ENCODE data around the gene PRSS22. TPM values are rescaled to one million over a fixed set of nuclear protein-coding genes. Genes with fewer than 3 reads are reported as not detected.
A peak's percentile ranks its signal among the peaks of the same experiment; 100 is the strongest.

PRSS22 gene
- polyA plus RNA-seq, 1 donor (not counting 4 experiments of a cell fraction or from before 2014, with no cell fraction given), result 2.2 TPM

DNA sequence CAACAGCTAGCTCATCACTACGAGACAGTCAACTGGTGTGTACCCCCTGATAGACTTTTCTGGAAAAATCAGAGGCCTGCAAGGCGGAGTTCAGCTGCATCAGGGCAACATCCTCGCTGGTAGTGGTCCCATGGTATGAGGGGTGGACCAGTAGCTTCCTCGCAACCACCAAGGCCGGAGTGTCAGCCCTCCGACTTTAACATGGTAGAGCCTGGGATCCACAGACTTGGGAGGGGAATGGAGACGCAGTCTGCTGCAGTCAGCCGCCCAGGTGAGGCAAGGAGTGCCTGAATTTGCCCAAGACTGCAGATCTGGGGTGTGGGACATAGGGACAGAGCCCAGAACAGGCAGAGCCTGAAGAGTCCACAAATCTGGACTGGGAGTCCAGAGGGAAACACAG, 14.4 kb downstream of the PRSS22 start:
- dilution Hi-C loops (cut with MboI; ENCODE audit: extremely low pct_ligation_motif_present, low sequenced_read_pairs), result no loop called here
- Histone ChIP-seq H3K9me3 (ENCODE audit: control insufficient read depth, low read depth, low read length) (no peaks in the 10 kb centered on the region), H2AFZ (ENCODE audit: control insufficient read depth, low read length) (no peak overlapping the region), H3K9ac (ENCODE audit: control insufficient read depth, extremely low read depth, insufficient read depth, low read length) (no peak overlapping the region), H3K36me3 (ENCODE audit: control insufficient read depth in 2 of 2, extremely low read depth in 1 of 2, insufficient read depth in 2 of 2, low read length in 2 of 2) (no peaks in the 10 kb centered on the region), H3K4me1 (ENCODE audit: control insufficient read depth, extremely low read depth, insufficient read depth, low read length) (peaks cover 15% of the 10 kb centered on the region), H3K27me3 (ENCODE audit: control insufficient read depth, extremely low read depth, insufficient read depth, low read length) (no peaks in the 10 kb centered on the region), H3K27ac (ENCODE audit: control insufficient read depth, insufficient read depth, low read length) (no peak overlapping the region), H3K4me3 (ENCODE audit: control insufficient read depth in 2 of 3, extremely low read depth in 1 of 3, insufficient read depth in 2 of 3, low read depth in 1 of 3, low read length in 3 of 3) (no peak overlapping the region), H3K79me2 (ENCODE audit: control insufficient read depth, insufficient read depth, low read length) (no peaks in the 10 kb centered on the region), H3K4me2 (ENCODE audit: control insufficient read depth, extremely low read depth, insufficient read depth, low read depth, low read length) (no peak overlapping the region), H4K20me1 (ENCODE audit: control insufficient read depth, extremely low read depth, insufficient read depth, low read length) (no peaks in the 10 kb centered on the region), H3K9me1 (ENCODE audit: control insufficient read depth, extremely low read depth, insufficient read depth, low read length) (no peaks in the 10 kb centered on the region)
- TF ChIP-seq EZH2 (IDR thresholded peaks at IDR 0.05; ENCODE audit: low read length) (no peak), CTCF (optimal IDR thresholded peaks at IDR 0.05 in 1 of 3, IDR thresholded peaks at IDR 0.05 in 1 of 3, conservative IDR thresholded peaks at IDR 0.05 in 1 of 3; ENCODE audit: extremely low read depth in 1 of 3, insufficient read depth in 2 of 3, low read length in 3 of 3) (no peak)
- DNase-seq (ENCODE audit: low read depth, low spot score), result no peak
- no peak for FAIRE-seq

- dilution Hi-C loops (cut with MboI; ENCODE audit: extremely low pct_ligation_motif_present, low sequenced_read_pairs), result no loop called here
- Histone ChIP-seq H2AFZ (ENCODE audit: control insufficient read depth, low read length) (no peak overlapping the region), H3K4me3 (ENCODE audit: control insufficient read depth in 2 of 3, extremely low read depth in 1 of 3, insufficient read depth in 2 of 3, low read depth in 1 of 3, low read length in 3 of 3) (no peak overlapping the region)
Measured at GRCh38 chr16:2842340-2843000, 15.5 kb downstream of the PRSS22 start.

More at GRCh38 chr16:2842340-2843000, 15.5 kb downstream of the PRSS22 start:
- Histone ChIP-seq H4K20me1 (ENCODE audit: control insufficient read depth, extremely low read depth, insufficient read depth, low read length) (no peaks in the 10 kb centered on the region), H3K9ac (ENCODE audit: control insufficient read depth, extremely low read depth, insufficient read depth, low read length) (no peak overlapping the region), H3K4me2 (ENCODE audit: control insufficient read depth, extremely low read depth, insufficient read depth, low read depth, low read length) (no peak overlapping the region), H3K9me1 (ENCODE audit: control insufficient read depth, extremely low read depth, insufficient read depth, low read length) (no peaks in the 10 kb centered on the region), H3K9me3 (ENCODE audit: control insufficient read depth, low read depth, low read length) (no peaks in the 10 kb centered on the region), H3K27ac (ENCODE audit: control insufficient read depth, insufficient read depth, low read length) (no peak overlapping the region), H3K79me2 (ENCODE audit: control insufficient read depth, insufficient read depth, low read length) (no peaks in the 10 kb centered on the region), H3K36me3 (ENCODE audit: control insufficient read depth in 2 of 2, extremely low read depth in 1 of 2, insufficient read depth in 2 of 2, low read length in 2 of 2) (no peaks in the 10 kb centered on the region), H3K27me3 (ENCODE audit: control insufficient read depth, extremely low read depth, insufficient read depth, low read length) (no peaks in the 10 kb centered on the region), H3K4me1 (ENCODE audit: control insufficient read depth, extremely low read depth, insufficient read depth, low read length) (peaks cover 15% of the 10 kb centered on the region)
- TF ChIP-seq CTCF (optimal IDR thresholded peaks at IDR 0.05 in 1 of 3, IDR thresholded peaks at IDR 0.05 in 1 of 3, conservative IDR thresholded peaks at IDR 0.05 in 1 of 3; ENCODE audit: extremely low read depth in 1 of 3, insufficient read depth in 2 of 3, low read length in 3 of 3), result peak; percentile 45 to 72 (median 60)
- TF ChIP-seq EZH2 (IDR thresholded peaks at IDR 0.05; ENCODE audit: low read length), result no peak
- DNase-seq (ENCODE audit: low read depth, low spot score) (no peak), FAIRE-seq (no peak)
